ENCODE data around the gene POLR1A.

- TF ChIP-seq CTCF (conservative IDR thresholded peaks at IDR 0.05 in 1 of 2, IDR thresholded peaks at IDR 0.05 in 1 of 2; ENCODE audit: extremely low read depth in 1 of 2, insufficient read depth in 1 of 2, low read depth in 1 of 2, low read length in 2 of 2): no peak
- TF ChIP-seq EZH2 (IDR thresholded peaks at IDR 0.05; ENCODE audit: borderline replicate concordance, low read length): no peak
These were observed 3.5 kb downstream of the POLR1A start for GRCh38 chr2:86102157-86102556.

All from mammary epithelial cell (primary cell).